Stimulated activated CD4-positive, alpha-beta T cell treated with anti-CD3 and anti-CD28 coated beads, Interleukin-1b, Interleukin-23, amount 100 ng/mL, for 1 hour (primary cell): ENCODE data around the gene UVSSA.
"Not testable (repeated sequence)": the region's sequence is repeated elsewhere in the genome, so short reads cannot be mapped to it uniquely, and the experiment has no call there.

ENCODE experiments used
- DNase-seq, 2 donors: peaks; one replicate each; pipeline ENCODE4 v3.0.0-alpha.2; 2020; ENCODE audit warnings: low read depth in 2 of 2

UVSSA gene

DNA sequence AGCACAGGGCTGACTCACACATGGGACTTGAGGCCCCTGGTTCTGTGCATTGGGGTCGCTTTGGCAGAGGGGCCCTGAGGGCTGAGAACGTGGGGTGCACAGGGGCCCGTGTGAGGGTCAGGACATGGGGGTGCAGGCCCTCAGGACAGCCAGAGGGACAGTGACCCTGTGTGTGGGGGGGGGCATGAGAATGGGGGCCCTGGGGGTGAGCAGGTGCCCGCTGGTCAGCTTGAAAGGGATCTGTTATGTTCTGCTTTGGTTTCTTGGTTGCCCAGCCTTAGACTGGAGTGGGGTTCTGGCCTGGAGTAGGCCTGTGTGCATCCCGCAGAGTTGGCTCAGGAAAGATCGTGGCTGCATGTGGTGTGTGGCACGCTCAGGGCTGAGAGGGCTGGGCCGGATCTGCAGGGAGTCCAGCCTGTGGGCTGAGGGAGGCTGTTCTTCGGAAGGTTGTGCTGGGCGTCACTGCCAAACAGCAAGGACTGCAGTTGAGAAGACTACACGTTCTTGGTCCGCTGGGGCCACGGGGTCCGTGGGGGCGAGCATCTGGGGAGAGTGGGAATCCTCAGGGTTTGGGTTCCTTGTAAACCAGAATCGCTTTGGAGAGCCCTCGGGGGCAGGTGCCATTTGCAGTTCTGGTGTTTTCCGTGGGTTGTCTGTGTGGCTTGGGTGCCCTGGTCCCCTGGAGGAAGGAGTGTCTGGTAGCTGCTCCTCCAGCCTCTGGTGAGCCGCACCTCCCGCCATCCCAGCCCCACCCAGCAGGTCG, 15.2 kb upstream of the UVSSA start:
- DNase-seq = no peak

DNA sequence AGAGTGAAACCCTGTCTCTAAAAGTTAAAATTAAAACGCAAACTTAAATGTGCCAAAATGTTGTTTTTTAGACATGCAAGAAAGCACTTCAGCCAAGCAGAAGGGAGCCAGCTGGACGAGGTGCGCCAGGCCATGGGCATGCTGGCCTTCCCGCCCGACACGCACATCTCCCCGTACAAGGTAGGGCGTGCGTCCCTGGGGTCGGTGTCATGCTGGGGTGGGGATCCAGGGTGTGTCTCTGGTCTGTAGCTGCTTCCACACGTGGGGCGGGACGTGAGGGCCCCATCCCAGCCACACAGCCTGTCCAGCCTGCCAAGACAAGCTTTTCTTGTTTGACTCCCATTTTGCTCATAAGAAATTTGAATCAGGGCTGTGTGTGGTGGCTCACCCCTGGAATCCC, 14.3 kb upstream of the UVSSA start:
- no peak for DNase-seq

DNA sequence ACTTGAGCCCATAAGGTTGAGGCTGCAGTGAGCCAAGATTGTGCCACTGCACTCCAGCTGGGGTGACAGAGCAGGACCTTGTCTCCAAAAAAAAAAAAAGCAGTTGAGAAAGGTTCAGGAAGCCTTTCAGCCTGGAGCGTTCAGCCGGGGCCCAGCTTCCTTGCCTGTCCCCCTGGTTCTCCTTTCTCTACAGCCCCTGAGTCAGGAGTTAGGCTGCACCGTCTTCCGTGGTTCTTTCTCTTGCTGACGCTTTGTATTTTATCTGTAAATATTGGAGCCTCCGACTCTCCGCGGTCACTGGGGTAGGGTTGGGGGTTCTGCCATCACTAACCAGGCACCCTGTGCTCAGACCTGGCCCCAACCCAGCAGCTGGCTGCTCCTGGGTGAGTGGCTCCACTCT, 13.8 kb upstream of the UVSSA start:
- no peak for DNase-seq

DNA sequence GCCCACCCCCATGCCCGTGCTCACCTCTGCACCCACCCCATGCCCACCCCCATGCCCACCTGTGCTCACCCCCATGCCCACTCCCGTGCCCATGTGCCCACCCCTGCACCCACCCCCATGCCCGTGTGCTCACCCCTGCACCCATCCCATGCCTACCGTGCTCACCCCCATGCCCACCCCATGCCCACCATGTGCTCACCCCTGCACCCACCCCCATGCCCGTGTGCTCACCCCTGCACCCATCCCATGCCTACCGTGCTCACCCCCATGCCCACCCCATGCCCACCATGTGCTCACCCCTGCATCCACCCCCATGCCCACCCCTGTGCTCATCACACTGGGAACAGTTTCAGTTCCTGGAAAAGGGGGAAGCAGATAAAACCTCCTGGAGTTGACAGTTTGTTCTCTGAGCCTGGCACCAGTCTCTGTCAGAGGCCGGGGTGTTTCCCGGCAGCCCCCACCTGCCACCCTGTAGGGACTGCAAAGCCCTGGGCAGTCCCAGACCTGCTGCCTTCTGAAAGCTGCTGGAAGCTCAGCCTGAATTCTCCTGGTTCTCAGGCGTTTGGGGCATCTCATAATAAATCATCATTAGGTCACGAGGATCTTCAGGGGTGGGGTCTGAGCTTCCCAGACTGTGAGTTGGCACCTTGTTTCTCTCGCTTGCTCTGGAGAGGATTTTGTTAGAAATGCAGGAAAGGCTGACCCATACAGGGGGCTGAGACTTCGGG, 13.0 kb upstream of the UVSSA start:
- not testable (repeated sequence) for DNase-seq

DNA sequence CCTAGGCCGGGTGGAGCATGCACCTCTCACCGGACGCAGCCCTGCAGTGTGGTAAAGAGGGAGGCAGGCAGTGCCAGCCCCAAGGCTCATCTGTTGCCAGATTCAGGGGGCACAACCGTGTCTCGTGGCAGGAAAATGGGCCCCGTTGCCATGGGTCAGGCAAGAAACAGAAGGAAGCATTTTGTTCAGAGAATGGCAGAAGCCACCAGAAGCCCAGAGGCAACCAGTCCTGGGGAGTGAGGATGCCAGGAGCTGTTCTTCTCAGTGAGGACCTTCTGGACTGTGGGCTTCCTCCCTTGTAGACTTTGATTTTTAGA, 12.5 kb upstream of the UVSSA start:
- no peak for DNase-seq

DNA sequence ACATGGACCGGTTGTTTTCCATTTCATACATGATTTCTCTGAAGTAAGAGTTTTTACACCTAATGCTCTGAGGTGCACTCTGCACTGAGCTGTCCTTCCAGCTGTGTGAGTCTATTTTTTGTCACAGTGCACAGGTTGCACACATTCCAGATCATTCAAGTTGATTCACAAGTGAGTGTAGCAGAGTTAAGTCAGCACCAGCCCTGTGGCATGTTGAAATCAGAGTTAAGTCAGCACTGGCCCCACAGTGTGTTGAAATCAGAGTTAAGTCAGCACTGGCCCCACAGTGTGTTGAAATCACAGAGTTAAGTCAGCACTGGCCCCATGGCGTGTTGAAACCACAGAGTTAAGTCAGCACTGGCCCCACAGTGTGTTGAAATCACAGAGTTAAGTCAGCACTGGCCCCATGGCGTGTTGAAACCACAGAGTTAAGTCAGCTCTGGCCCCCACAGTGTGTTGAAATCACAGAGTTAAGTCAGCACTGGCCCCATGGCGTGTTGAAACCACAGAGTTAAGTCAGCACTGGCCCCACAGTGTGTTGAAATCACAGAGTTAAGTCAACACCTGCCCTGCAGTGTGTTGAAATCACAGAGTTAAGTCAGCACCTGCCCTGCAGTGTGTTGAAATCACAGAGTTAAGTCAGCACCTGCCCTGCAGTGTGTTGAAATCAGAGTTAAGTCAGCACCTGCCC, 11.7 kb upstream of the UVSSA start:
- DNase-seq = not testable (repeated sequence)

DNA sequence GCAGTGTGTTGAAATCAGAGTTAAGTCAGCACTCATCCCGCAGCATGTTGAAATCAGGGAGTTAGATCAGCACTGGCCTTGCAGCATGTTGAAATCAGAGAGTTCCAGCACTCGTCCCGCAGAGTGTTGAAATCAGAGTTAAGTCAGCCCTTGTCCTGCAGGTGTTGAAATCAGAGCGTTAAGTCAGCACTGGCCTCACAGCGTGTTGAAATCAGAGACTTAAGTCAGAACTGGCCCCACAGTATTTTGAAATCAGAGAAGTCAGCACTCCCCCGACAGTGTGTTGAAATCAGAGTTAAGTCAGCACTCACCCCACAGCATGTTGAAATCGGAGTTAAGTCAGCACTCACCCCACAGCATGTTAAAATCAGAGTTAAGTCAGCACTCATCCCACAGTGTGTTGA, 10.9 kb upstream of the UVSSA start:
- DNase-seq = no peak

DNA sequence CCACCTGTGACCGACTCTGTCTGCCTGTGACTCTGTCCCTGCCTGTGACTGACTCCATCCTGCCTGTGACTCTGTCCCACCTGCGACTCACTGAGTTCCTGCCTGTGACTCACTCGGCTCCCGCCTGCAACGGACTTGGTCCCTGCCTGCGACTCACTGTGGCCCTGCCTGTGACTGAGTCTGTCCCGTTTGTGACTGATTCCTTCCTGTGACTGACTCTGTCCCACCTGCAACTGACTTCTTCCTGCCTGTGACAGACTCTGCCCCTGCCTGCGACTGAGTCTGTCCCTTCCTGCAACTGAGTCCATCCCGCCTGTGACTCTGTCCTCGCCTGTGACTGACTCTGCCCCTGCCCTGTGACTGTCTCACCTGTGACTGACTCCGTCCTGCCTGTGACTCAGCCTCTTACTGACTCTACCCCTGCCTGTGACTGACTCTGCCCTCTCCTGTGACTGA, 9.6 kb upstream of the UVSSA start:
- peak in 1 of 2 donors; percentile 11 for DNase-seq

DNA sequence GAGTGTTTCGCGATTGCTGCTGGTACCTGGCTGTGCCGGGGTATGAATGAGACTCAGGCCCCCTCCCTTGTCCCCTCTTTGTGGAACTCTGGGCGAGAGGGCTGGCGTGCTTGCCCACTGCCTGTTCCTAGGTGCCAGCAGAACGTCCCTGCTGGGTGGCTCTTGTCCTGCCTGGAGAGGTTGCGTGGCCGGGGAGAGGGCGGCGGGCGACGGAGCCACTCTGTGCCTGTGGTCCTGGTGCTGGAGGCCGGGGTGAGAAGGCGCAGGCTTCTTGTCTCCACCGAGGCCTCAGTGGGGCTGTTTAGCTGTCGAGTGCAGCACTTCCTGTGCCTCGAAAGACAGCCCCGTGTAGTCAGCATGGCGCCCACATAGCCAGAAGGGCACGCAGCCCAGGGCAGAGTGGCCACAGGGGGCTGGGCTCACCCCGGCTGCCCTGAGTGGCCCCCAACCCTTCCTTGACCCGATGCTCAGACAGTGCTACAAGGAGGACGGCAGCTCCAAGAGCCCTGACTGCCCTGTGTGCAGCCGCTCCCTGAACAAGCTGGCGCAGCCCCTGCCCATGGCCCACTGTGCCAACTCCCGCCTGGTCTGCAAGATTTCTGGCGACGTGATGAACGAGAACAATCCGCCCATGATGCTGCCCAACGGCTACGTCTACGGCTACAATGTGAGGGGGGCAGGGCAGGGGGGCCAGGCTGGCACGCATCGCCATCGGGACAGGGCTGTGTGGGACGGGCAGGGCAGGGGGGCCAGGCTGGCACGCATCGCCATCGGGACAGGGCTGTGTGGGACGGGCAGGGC, 8.9 kb upstream of the UVSSA start:
- no peak for DNase-seq

DNA sequence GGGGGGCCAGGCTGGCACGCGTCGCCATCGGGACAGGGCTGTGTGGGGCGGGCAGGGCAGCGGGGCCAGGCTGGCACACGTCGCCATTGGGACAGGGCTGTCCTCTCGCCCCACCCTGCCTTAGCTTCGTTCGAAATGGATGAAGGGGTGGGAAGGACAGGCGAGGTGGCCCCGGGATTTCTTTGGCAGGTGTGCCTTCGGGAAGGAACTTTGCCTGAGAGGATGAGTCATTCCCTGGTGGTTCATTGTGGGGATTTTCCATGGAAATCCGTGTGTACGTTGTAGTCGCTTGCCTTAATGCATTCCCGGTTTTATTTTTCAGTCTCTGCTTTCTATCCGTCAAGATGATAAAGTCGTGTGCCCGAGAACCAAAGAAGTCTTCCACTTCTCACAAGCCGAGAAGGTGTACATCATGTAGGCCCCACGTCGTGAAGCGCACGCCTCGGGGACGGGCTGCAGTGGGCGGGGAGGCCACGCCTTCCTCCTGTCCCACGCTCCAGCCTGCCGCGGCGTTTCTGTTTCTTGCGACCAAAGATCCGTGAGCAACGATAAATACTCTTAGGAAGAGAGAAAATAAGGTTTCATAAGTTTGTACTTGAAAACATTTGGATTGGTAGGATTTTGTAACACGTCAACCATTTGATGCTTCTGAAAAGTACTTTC, 8.1 kb upstream of the UVSSA start:
- DNase-seq = no peak

DNA sequence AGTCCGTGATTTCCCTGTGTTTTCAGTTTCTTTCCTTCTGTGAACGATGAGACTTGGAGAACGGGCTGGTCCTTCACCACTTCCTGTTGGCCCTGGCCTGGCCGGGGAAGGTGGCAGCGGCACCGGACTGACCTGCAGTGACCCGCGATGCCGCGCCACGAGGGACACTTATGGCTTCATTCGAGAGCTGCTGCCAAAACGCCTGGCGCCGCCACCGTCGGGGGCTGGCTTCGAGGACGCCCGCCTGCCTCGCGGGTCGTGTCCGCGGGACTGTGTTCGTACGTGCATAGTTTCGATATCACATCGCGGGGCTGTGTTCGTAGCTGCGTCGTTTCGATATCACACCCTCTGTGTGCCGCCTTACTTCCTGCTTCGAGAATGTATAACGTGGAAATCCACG, 7.5 kb upstream of the UVSSA start:
- DNase-seq = no peak

DNA sequence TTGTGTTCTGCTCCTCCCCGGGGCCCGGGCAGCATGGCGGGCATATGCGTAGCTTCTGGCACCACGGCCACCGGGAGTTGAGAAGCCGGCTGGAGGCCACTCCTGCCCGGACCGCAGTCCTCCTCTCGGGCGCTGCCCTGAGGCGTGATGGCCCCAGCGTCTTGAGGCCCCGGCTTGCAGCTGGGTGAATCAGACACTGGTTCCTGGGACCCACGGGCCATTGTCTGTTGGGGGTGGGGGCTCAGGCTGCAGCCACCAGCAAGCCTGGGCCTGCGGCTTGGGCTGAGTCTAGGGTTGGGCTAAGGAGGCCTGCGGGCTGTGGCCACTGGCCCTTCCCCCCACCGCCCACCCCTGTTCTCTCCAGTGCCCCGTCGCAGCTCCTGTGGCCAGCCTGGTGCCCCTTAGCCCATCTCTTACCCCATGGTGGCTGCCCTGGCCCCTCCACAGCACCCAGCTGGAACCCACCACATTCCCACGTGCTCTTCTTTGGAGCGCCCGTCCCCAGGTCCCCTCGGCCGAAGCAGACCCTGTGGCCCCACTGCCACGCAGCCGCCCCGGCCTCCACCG, 6.7 kb upstream of the UVSSA start:
- DNase-seq = no peak

DNA sequence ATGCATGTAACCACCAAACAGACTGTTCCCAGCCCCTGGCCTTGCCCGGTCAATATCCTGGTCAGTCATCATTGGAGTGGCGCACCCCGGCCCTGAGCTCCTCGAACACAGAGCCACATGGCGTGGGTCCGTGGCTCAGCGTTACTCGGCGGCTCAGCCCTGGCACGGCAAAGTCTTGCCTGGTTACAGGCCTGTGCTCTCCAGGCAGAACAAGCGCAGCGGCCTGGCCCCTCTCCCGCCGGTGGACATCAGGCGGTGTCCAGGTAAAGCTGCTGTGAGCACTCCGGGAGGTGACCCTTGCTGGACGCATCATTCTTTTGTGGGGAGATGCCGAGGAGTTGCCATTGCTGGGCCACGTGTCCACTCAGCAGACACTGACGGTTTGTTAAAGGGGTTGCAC, 6.1 kb upstream of the UVSSA start:
- no peak for DNase-seq

DNA sequence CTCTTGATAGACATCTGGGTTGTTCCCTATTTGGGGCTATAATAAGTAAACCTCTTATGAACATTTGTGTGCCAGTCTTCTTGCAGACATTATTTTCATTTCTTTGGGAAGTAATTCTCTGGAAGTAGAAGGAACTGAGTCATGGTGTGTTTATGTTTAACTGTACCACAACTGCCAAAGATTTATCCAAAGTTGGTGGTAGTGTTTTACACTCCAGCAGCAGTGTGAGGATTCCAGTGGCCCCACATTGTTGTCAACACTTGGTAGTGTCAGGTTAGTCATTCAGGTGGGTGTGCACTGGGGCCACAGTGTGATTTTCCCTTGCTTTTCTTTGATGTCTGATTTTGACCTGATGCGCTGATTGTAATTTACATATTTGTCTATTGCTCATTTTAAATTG, 5.0 kb upstream of the UVSSA start:
- no peak for DNase-seq

DNA sequence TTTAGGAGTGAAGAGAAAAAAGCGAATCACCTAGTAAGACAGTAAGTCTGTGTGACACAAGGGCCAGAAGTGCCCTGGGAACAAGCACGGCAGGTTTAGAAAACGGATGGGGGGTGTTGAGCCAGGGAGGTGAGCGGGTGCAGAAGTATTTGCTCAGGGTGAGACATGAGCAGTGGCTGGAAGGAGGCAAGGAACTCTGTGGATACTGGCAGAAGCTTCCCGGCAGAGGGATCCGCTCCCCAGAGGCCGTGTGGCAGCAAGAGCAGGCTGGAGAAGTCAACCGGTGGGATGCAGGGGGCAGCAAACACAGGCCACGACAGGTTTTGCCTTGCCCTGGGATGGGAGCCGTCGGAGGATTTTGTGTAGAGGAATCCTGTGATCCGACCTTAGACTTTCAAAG, 2.3 kb upstream of the UVSSA start:
- DNase-seq = no peak

DNA sequence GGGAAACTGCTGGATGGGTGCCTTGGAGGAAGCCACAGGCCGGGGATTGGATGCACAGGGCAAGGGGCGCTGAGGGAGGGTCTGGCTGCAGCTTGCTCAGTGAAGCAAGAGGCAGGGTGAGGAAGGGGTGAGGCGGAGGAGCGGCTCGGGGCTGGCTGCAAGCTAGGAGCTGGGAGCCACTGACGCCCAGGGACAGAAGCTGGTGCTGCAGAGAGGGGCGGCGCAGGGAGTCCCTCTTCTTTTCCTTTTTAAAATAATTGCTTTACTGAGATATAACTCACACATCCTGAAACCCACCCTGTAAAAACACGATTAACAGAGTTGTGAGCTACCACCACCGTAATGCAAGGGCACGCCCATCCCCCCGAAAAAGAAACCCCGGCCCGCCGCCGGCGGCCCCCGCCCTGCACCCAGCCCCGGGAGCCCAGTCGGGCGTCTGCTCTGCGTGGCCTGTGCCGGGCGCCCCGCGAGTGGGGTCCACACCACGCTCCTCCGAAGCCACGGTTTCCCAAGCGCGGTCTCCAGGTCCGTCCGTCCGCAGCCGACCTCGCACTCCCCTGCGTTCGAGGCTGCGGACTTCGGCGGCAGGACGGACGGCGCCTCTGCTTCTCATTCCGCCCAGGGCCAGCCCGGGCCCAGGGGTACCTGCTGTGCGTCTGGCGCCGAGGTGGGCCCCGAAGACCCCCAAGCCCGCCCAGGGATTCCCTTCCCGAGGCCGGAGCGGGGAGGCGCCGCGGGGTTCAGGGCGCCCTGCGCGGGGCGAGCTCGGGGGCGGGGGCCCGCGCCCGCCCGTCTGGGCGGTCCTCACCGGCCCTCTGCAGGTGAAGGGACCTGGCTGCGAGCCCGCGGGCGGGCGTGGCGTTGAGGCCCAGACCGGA, 866 bp upstream of the UVSSA start:
- DNase-seq = peak in 1 of 2 donors; percentile 21

DNA sequence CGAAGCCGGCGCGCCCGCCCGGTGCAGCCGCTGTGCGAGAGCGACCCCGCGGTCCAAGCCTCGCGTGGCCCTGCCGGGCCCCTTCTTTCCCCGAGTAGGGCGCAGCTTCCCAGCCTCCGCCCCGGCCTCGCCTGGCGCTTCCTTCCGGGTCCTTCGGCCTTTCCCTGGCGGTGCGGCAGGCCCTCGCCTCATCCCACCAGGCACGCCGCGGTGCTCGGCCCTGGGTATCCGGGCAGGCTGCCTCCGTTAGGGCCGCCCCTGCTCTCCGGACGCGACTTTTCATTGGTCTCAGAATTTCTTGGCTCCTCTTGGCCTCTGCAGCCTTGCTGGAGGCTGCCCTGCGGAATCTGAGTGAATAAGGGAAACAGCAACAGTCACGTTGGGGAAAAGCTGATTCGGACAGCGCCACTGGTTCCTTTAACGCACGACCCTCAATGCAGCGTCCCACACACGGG, 429 bp downstream of the UVSSA start:
- peak in 1 of 2 donors; percentile 11 for DNase-seq

DNA sequence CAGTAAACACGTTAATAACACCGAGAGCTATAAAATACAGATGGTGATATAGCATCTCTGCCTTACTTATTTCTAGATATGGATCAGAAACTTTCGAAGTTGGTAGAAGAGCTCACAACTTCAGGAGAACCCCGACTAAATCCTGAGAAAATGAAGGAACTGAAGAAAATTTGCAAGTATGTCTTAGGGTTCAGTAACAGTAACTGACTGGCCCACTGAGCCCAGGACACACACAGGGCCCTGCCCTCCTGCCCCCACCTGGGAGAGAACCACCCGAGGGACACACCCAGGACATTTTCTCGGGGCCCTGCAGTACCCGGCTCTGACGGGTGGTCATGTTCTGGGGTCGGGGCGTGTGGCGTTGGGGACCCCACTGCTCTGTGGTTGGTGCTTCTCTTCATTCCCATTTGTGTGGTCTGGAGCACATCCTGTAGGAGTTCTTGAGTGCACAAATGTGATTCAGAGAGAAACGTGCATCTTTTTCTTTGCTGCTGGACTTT, 1.1 kb downstream of the UVSSA start:
- no peak for DNase-seq

DNA sequence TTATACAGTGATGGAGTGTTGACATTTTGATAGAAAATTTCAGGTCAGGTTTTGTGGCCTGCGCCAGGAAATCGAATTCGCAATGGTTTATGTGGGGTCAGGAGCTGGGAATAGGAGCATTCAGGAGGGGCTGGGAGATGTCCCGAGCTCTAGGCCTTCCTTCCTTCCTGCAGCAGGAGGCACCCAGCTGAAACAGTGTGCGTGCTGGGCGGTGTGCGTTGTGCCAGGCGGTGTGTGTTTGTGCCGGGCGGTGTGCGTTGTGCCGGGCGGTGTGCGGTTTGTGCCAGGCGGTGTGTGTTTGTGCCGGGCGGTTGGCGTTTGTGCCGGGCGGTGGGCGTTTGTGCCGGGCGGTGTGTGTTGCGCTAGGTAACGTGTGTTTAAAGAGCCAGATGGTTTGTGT, 1.7 kb downstream of the UVSSA start:
- no peak for DNase-seq
